ENCODE measurements around the gene C1QTNF6. TPM values are rescaled to one million over a fixed set of nuclear protein-coding genes. Genes with fewer than 3 reads are reported as not detected.

C1QTNF6 gene
- 1 to 10 TPM; 5.5 to 5.7 TPM for total RNA-seq

DNA sequence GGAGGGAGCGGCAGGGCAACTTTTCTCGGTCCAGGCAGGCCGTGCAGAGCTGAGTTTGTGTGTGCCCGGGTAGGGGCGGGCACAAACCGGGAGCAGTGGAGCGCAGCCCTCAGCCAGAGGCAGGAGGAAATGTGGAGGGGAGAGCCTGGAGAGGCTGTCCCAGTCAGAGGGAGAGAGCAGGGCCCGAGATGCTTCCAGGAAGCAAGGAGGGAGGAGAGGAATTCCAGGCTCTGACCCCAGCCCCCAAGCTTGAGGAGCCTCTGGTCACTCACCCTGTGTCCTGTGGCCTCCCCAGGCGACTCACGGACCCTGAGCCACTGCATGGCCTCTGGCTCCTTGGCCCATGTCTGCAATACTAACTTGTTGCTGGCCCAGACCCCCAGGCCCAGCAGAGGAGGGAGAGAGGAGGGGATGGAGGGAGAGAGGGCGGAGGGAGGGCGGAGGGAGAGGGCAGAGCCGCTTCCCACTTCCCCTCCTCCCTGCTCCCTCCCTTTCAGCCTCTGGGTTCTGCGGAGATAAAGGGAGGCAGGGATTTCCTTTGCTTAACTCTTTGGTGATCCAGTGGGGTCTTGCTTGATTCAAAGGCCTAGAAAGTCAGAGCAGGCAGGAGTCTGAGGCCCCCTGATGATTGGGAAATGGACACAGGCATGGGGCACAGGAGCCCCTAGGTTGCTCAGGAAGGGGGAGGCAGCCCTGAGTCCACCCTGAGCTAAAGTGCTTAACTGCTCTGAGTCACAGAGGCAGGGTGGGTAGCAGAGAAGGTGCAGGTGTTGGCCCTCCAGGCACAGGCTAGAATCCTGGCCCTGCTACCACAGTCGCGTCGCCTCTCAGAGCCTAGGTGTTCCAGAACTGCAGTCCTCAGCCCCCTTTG, at the start of gene C1QTNF6:
Gene C1QTNF6, minus strand, starts transcription at position 357 of the 871 bp plus-strand sequence. Its CDS starts 34 bp downstream, at position 323.

DNA sequence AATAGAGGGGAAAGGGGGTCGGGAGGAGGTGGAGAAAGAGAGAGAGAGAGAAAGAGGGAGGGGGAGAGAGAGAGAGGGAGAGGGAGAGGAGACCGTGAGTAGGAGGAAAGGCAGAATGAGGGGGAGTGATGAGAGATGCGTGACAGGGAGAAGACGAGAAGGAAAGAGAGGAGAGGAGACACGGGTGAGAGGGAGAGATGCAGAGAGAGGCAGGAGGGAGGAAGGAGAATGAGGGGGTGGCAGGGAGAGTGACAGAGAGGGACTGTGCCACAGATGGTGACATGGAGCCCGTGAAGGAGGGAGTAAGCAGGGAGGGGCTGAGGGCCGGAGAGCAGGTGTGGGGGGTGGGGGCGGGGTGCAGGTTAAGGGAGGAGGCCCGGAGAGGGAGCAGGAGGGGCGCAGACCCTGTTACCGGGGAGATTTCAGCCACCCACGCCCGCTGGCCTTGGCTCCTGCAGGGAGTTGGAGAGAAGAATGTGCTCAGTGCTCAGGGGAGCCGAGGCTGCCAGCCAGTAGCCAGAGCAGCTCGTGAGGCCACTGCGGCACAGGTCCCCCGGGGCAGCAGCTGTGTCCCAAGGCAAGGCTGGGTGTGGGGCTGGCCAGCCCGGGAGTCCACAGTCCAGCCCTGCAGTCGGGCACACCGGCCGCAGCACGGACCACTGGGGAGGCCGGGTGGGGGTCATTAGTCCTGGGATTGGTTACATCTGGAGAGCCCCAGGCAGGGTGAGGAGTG, 24.3 kb upstream of the C1QTNF6 start, which contains the start of gene SSTR3:
Gene SSTR3, minus strand, starts transcription at position 304 of the 733 bp plus-strand sequence. CDS start 4,674 bp downstream, outside the sequence.

Small RNA genes within 50 kb of the gene (small RNA-seq; reads per million reads assigned to genes)
- gene Z82188.1, result 0 reads per million in 2 donors

Other genes with a start within 250 kb of the C1QTNF6 start
- gene TST, start 168.8 kb downstream of the C1QTNF6 start, total RNA-seq, result 10 to 100 TPM; 27.0 to 29.6 TPM
- gene MPST, start 168.5 kb downstream of the C1QTNF6 start, total RNA-seq, result 10 to 100 TPM; 35.8 to 77.3 TPM
- 10 to 100 TPM; 11.0 to 14.3 TPM for gene KCTD17, start 136.5 kb downstream of the C1QTNF6 start, total RNA-seq
- not detected for gene TMPRSS6, start 78.5 kb downstream of the C1QTNF6 start, total RNA-seq
- gene IL2RB, start 38.3 kb downstream of the C1QTNF6 start, total RNA-seq, result not detected
- gene SSTR3, start 24.2 kb upstream of the C1QTNF6 start, total RNA-seq, result not detected
- 1 to 10 TPM in 1 of 2 donors, under 1 TPM in 1; 1.00 to 1.4 TPM for gene RAC2, start 56.0 kb upstream of the C1QTNF6 start, total RNA-seq
- not detected for gene CYTH4, start 94.3 kb upstream of the C1QTNF6 start, total RNA-seq
- gene ELFN2, start 239.2 kb upstream of the C1QTNF6 start, total RNA-seq, result not detected